GM19239 (cell line): Measurements from ENCODE around the gene PLLP.

ENCODE experiments used
- DNase-seq: peaks from one replicate; pipeline ENCODE4 v3.0.0; 2011; ENCODE audit warnings: low spot score; ENCODE audit not compliant: insufficient read length
- FAIRE-seq: peaks from 2 replicates; lab custom pipeline; 2011; peaks lifted over from hg19 to GRCh38; lab: Jason Lieb, UNC

The PLLP gene

DNA sequence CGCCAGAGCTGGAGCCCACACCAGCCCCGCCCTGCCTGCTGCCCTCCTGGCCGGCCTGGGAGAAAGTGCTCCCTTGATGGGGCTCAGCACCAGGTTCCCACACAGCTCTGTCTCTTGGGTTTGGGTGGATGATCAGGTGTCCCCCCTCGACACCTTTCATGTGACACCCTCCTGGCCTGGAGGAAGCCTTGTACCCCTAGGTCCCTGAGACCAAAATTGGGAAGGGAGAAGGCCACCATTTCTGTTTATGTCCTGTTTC is 19.4 kb upstream of the PLLP start:
- FAIRE-seq = no peak
- no peak for DNase-seq

DNA sequence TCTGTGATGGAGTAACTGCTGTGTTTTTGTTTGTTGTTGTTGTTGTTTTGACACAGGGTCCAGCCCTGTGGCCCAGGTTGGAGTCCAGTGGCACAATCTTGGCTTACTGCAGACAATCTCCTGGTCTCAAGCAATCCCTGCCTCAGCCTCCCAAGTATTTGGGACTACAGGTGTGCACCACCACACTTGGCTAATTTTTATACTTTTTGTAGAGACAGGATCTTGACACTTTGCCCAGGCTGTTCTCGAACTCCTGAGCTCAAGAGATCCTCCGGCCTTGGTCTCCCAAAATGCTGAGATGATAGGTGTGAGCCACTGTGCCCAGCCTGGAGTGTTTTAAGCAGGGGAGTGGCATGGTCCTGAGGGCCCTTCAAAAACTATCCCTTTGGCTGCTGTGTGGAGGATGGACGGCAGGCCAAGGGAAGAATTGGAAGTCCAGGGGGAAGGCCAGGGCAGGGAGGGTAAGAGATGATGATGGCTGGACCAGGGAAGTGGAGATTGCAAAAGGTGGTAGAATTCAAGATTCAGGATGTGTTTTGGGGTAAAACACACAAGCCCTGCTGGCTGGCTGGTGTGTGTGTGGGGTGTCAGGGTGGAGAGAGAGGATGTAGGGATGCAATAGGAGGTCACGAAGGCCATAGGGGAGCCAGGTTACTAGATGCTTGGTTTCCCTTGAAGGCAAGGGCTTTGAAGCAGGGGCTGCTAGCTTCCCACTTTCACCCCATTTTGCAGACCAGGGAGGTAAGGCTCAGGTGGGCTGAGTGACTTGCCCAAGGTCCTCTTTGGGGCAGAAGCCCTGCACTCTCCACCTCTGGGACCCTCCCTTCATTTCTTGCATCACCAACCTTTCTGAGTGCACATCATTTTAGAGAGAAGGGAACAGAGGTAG is 18.8 kb upstream of the PLLP start:
- DNase-seq = no peak

DNA sequence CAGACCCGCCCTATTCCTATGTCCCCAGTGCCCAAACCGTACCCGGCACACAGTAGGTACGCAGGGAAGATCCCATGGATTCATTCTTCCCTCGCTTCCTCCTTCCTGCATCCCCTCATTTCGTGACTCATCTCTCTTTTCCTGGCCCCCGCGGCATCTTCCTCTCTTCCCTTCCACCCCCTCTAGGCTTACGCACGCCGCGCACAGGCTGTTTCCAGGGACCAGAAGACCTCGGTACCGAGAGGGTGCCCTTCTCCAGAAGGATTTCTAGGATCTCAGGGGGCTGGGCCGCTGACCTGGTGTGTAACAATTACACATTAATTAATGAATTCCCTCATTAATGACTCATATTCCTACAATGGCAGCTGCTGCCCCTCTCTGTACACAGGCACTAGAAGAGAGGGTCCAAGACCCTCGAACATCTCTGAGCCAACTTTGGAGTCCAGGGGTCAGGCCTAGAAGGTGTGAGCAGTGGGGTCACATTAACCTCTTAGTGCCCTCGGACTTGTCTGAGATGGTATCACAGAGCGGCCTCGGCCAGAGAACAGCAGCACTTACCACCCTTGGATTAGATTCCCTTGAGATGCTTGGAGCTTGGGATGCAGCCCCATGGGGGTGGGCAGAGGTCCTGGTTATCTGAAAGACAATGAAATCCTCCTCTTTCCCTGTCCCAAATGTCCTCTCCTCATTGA is 16.8 kb upstream of the PLLP start:
- no peak for DNase-seq
- FAIRE-seq = no peak

More for the DNA sequence above, 18.8 kb upstream of the PLLP start:
- no peak for FAIRE-seq

DNA sequence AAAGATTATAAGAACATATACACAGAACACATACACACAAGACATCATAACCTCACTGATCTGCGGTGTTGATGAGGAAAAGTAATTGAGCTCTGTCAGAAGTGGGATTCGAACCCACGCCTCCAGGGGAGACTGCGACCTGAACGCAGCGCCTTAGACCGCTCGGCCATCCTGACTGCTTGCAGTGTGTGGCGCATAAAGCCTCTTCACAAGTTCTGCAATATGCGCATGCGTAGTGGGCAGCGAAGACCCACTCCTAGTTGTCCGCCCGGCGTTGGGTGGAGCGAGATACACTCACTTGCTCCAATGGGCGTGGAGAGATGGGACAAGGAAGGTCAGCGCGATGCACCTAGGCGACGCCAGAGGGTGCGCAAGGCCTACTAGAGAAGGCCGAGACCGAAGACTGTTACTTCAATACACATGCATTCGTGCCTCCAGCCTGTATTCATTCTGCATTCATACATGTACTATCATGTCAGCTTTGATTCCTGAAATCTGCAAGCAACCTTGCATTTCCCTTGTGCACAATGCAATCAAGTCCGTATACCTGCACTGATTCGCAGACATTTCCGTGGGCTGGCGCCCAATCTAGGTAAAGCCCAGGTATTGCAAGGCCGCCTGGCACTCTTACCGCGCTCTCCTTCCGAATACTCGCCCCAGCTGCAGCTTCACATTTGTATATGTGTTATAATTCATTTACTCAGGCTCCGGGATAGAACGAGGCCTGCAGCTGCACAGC is 16.1 kb upstream of the PLLP start:
- peak; percentile 99 for FAIRE-seq
- DNase-seq = peak; percentile 78

DNA sequence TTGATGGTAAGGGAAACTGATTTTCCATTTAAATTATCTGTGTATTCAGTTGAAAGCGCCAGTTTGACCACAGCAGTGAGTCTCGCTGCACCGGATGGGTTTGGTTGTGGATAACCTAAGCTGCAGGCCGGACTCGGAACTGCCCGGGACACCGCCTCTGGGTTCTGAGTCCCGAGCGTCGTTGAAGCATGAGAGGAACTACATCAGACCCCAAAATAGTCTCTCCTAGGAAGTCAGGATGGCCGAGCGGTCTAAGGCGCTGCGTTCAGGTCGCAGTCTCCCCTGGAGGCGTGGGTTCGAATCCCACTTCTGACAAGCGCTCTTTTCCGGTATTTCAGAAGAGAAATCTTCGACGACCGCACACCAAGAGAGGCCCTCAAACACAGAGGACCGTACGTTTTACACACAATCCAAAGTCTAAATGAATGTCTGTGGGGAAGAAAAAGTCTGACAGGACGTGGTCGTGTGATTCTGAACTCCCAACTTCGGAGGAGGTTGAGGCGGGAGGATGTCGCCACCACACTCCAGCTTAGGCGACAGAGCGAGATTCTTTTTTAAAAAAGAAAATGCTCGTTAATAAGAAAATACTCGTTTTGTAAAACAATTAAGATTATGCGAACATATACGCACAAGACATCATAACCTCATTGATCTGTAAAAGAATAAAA is 15.4 kb upstream of the PLLP start:
- FAIRE-seq = no peak
- DNase-seq = peak; percentile 67

DNA sequence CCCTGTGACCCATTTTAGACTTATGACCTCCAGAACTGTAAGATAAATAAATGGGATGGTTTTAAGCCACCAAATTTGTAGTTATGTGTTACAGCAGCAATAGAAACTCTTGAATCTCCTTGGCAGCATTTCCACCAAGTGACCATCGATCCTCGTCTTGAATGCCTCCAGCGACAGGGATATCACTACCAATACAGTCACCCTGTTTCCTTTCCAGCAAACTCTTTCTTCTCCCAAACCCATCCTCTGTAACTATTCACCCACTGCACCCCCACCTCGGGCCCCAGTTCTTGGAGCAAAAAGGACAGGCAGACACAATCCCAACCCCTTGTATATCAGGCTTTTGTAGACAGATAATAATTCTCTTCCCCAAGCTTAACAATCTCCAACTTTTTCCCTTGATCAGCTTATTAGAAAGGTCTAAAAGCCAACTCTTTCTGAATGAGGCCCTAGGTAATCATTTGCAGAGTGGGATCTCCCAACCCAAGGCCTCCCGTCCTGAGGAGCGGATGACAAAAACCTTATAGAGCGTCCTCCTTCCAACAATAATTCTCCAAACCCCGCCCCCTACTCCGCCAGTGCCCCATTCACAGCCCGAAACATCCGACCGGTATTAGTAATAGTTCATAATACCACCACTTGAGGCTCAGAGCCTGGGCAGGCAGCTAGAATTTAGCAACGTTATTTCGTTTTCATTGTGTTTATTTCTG is 14.7 kb upstream of the PLLP start:
- FAIRE-seq = peak; percentile 94
- DNase-seq = no peak

DNA sequence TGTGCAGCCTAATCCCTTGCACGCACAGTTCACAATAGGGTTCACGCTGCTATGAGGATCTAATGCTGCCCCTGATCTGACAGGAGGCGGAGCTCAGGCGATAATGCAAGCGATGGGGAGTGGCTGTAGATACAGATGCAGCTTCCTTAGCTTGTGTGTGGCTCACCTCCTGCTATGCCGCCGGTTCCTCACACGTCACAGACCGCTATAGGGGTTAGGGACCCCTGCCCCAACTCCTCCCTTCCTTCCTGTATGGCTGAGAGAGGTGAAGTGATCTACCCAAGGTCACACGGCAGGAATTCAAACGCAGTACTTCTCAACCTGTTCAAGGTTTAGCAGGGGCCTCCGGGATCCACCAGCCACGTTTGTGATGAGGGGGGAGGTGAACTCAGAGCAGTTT is 13.4 kb upstream of the PLLP start:
- no peak for FAIRE-seq
- DNase-seq = no peak

DNA sequence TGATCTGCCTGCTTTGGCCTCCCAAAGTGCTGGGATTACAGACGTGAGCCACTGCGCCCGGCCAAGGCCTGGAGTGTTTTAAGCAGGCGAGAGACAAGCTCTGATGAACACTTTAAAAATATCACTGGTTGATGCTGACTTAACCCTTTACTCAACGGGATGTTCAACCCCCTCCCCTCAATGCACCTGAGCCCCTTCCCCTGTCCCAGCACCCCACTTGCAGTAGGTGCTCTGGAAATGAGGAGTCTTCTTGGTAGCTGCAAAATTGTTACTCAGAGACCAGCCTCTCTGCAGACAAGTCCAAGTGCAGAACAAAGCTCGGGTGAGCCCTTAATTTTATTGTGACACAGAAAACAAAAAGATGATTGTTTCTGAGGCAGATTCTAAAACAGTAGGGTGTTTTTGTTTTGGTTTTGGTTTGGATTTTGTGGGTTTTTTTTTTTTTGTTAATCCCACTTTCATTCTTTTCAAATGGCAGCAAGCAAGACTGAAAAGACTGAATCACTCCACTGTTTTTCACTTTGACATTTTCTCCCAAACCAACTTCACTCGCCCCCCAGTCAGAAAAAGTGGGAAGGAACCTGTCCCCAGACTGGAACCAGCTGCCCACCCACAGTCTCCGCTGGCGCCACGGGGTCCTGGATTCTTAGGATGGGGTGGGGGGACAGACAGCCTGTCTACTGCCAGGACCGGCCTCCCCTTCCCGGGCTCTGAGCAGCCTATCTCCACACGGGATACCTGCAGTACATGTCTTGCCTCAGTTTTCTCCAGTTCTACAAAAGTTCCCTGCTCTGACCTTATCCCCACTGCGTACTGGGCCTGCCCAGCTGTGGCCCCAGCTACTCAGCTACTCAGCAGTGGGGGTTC is 5.2 kb upstream of the PLLP start:
- no peak for FAIRE-seq
- no peak for DNase-seq

DNA sequence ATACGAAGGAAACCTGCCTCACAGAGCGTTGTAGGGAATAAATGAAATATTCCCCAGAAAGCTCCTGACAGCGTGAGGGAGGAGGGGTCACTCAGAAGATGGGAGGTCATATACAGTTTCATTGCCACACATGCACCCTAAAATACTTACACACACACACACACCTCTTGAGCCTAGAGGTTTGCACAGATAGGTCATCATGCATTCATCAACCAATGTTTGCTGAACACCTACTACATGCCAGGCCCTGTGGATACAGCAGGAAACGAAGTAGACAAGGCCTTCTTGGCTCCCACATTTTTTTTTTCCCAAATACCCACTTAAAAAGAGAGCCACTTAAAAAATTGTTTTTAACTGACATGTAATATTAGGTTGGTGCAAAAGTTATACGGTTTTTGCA is 907 bp upstream of the PLLP start:
- DNase-seq (no peak), FAIRE-seq (no peak)

DNA sequence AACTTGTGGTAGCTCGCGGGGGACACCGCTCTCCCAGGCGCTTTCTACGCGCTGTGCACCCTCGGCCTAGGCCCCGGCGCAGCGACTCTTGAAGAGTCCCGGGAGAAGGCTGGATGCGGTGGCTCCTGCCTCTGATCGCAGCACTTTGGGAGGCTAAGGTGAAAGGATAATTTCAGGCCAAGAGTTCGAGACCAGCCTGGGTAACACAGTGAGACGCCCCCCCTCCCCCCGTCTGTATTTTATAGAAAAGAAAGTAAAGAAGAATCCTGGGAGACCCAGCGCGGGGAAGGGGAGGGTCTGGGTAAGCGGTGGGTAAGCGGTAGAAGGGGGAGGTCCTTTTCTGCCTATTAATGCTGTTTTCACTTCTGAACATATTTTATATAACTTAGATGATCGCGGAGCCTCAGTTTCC is 486 bp upstream of the PLLP start:
- no peak for FAIRE-seq
- no peak for DNase-seq

DNA sequence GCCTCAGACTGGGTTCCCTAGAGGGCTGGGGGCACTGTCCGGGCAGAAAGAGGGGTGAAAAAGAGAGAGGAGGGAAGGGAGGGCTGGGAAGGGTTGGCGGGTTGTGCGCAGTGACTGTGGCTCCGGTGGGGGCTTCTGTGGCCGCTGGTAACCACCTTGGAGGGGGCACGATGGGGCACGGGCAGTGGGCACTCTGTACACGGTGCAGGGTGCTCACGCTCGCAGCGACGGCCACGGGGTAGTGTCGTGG is 588 bp downstream of the PLLP start:
- DNase-seq (no peak), FAIRE-seq (no peak)

DNA sequence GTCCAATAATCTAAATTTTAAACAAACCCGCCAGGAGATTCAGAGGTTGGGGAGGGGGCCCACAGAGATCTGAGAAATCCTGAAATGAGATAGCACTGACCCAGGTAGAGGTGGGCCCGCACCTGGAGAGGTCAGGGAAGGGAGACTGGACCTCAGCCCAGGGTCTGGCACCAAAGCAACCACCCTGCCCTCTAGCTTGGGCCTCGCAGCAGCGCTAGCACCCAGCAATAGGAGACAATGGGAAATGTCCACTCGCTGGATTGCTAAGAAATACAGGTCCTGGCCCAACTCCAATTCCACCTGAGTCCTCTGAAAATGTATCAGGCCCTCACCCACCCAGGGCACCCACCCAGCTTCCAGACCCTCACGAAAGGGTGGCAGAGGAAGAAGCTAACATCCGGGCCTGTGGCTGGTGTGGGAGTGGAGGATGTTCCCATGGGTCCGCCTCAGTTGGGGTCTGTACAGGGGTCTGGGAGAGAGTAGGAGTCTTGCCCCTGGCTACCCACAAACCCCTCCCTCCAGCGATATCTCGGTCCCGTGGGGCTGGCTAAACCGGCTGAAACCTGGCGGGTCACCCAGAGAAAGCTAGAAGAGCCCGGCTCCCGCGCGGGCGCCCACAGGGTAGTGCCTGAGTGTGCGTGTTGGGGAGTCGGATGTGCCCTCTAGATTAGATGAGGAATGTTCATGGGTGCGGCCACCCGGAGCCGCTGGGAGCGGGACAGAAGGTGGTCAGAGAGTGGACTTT is 1.1 kb downstream of the PLLP start:
- FAIRE-seq = no peak
- no peak for DNase-seq

DNA sequence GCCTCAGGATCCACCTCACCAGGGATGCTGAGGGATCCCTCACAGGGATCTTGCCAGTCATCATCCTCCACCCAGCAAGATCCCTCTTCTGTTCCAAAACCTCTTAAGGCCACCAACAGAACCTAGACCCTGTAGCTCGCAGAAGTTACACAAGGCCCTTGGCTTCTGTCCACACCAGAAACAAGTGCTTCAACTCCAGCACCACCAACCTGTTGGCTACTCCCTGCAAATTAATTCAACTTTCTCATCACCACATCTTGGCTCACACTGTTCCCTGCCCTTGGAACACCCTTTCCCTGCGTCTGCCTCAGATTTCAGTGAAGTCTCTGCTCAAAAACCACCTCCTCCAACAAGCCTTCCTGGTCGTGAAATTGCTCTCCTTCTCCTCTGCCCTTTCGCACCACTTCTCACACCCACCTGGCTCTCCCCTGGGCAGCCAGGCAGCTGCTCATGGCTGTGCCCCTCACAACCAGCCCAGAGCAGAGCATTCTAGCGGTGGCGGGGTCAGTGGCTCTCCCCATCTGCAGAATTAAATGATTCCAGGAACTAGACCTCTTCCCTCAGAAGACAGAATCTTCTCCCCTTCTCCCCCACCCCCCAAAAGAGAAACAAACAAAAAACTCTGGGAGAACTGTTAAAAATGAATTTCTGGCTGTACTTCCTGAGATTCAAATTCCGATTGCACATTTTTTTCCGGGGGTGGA is 1.8 kb downstream of the PLLP start:
- DNase-seq (no peak), FAIRE-seq (no peak)

DNA sequence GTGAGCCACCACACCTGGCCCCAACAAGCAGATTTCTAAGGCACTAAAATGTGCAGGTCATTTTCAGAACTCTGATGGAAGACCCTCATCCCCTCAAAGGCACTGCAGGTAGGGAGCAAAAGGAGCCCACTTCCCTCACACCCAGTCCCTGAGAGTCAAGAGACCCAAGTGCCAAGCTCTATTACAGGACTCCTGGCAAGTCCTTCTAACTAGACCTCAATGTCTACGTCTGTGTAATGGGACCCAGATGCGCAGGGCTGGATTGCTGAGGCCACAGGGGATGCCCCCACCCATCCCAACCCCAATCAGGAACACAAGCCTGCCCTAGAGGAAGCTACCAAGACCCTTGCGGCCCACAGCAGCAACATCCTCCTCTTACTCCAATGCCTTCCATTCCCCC is 2.7 kb downstream of the PLLP start:
- DNase-seq (no peak), FAIRE-seq (no peak)

DNA sequence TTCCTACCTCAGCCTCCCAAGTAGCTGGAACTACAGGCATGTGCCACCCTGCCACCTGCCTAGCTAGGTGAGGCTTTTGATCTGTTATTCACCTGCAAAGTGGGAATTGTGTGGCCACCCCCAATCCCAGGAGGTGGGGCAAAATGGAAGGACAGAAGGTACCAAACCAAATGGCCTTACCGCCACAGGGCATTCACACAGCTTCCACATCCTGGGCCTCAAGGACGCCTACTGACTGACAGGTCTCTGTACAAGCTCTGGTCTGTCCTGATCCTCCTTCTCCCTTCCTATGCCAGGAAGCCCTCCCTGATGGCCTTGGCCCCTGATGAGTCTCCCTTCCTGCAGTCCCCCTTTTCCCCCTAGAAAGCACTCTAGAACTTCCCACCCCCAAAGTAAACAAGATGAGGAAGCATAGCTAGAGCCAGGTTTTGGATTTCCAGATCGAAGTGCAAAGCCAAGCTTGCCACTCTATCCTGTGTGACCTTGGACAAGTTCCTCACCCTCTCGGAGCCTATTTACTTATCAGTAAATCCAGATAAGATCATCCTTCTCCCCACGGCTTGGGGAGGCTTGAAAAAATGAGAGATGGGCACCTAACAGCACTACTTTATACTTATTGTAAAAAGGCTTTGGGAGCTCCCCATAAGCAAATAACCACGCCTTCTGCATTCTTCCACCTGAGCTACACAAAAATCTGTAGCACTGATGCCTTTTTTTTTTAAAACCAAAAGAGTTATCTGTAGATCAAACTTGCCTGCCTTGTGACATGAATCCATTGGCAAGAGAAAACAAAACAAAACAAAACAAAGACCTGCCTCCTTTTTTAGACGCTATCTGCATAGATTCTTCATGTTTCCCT is 4.5 kb downstream of the PLLP start:
- DNase-seq (no peak), FAIRE-seq (no peak)

DNA sequence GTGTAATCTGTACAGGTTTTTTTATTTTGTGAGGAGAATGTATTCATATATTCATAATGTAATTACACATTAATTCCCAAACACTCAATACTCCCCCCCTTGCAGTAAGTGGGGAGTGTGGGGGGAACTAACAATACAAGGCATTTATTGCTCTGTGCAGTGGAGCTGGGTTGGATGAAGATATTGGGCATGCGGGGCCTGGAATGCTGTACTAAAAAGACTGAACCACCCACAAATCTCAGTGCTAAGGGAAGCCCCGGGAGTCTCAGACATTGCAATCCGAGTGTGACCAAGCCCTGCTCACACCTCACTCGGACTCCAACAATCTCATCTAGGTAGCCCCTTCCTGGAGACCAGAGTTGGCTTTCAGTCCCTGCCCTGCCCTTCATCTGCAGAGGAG is 6.0 kb downstream of the PLLP start:
- FAIRE-seq = no peak
- DNase-seq = no peak

DNA sequence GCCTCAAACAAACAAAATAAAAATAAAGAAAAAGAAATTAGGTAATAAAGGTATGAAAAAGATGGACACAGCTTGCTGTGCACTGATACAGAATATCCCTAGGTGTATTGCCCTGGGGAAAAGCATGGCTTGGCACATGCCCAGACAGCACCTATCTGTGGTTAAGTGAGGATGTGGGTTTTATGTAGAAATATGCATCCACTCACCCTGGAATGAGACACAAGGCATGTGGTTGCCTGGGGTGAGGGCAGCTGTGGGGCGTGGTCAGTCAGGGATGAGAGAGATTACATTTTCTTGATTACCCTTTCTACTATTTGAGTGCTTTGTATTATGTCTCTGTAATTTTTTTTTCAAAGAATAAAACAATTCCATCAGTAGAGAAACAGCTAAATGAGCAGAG is 6.9 kb downstream of the PLLP start:
- no peak for FAIRE-seq
- DNase-seq = no peak
